ENCODE results near the gene PDK4. TPM values are rescaled to one million over a fixed set of nuclear protein-coding genes. Genes with fewer than 3 reads are reported as not detected.

Gene PDK4
- total and polyA plus RNA-seq, 9 of the 15 experiments (the other 6 are each of a cell fraction or from before 2014, with no cell fraction given): 0.03 to 0.24 (median 0.08) TPM; not detected in 2

- no peaks in the 10 kb centered on the region for H3K9me1 ChIP-seq (ENCODE audit: control insufficient read depth, insufficient read depth, low read length)
- BruUV-seq (replicated peaks): no TSS peak
- H3K36me3 ChIP-seq (ENCODE audit: control insufficient read depth, insufficient read depth, low read length): no peaks in the 10 kb centered on the region
- no peaks in the 10 kb centered on the region for H3K9me3 ChIP-seq (replicated peaks; ENCODE audit: control insufficient read depth, insufficient read depth, low read depth, low read length)
- no peak overlapping the region for H3K27ac ChIP-seq (ENCODE audit: extremely low read depth, low read depth, low read length)
- POLR2A ChIA-PET: no interaction called here
- in situ Hi-C loops (cut with MboI): no loop called here
- no peak for TF ChIP-seq ZNF655 (CRISPR knock-in tag; IDR thresholded peaks at IDR 0.05)
- TF ChIP-seq GTF2E2 (tag; IDR thresholded peaks at IDR 0.05): no peak
- no peak for TF ChIP-seq NFIX (CRISPR knock-in tag; IDR thresholded peaks at IDR 0.05; ENCODE audit: low read depth)
- TF ChIP-seq ZNF140 (CRISPR knock-in tag; IDR thresholded peaks at IDR 0.05): no peak
- TF ChIP-seq PTTG1 (tag; IDR thresholded peaks at IDR 0.05; ENCODE audit: low read depth): no peak
- TF ChIP-seq, protein P1, sequence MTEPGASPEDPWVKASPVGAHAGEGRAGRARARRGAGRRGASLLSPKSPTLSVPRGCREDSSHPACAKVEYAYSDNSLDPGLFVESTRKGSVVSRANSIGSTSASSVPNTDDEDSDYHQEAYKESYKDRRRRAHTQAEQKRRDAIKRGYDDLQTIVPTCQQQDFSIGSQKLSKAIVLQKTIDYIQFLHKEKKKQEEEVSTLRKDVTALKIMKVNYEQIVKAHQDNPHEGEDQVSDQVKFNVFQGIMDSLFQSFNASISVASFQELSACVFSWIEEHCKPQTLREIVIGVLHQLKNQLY (CRISPR knock-in tag; conservative IDR thresholded peaks at IDR 0.05): no peak
- TF ChIP-seq SMARCE1 (IDR thresholded peaks at IDR 0.05): no peak
- TF ChIP-seq, protein P2, sequence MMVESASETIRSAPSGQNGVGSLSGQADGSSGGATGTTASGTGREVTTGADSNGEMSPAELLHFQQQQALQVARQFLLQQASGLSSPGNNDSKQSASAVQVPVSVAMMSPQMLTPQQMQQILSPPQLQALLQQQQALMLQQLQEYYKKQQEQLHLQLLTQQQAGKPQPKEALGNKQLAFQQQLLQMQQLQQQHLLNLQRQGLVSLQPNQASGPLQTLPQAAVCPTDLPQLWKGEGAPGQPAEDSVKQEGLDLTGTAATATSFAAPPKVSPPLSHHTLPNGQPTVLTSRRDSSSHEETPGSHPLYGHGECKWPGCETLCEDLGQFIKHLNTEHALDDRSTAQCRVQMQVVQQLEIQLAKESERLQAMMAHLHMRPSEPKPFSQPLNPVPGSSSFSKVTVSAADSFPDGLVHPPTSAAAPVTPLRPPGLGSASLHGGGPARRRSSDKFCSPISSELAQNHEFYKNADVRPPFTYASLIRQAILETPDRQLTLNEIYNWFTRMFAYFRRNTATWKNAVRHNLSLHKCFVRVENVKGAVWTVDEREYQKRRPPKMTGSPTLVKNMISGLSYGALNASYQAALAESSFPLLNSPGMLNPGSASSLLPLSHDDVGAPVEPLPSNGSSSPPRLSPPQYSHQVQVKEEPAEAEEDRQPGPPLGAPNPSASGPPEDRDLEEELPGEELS (CRISPR knock-in tag; IDR thresholded peaks at IDR 0.05; ENCODE audit: borderline replicate concordance): no peak
- TF ChIP-seq, protein P3, sequence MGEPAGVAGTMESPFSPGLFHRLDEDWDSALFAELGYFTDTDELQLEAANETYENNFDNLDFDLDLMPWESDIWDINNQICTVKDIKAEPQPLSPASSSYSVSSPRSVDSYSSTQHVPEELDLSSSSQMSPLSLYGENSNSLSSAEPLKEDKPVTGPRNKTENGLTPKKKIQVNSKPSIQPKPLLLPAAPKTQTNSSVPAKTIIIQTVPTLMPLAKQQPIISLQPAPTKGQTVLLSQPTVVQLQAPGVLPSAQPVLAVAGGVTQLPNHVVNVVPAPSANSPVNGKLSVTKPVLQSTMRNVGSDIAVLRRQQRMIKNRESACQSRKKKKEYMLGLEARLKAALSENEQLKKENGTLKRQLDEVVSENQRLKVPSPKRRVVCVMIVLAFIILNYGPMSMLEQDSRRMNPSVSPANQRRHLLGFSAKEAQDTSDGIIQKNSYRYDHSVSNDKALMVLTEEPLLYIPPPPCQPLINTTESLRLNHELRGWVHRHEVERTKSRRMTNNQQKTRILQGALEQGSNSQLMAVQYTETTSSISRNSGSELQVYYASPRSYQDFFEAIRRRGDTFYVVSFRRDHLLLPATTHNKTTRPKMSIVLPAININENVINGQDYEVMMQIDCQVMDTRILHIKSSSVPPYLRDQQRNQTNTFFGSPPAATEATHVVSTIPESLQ (CRISPR knock-in tag; IDR thresholded peaks at IDR 0.05): no peak
- H3K27me3 ChIP-seq (ENCODE audit: control insufficient read depth in 2 of 2, insufficient read depth in 2 of 2, low read length in 2 of 2): no peaks in the 10 kb centered on the region
- ATAC-seq (no peak), FAIRE-seq (no peak), DNase-seq (ENCODE audit: extremely low read depth in 1 of 4, low spot score in 3 of 4) (no peak)
- no peaks in the 10 kb centered on the region for H4K20me1 ChIP-seq (replicated peaks; ENCODE audit: control insufficient read depth, insufficient read depth, low read length)
- no peak overlapping the region for H3K4me3 ChIP-seq
- H3K79me2 ChIP-seq (ENCODE audit: control insufficient read depth, insufficient read depth, low read length): no peaks in the 10 kb centered on the region
- intact Hi-C loops (cut with micrococcal nuclease): no loop called here
- no peaks in the 10 kb centered on the region for H3K4me1 ChIP-seq (replicated peaks in 1 of 2; ENCODE audit: control insufficient read depth in 2 of 2, insufficient read depth in 2 of 2, low read length in 2 of 2)
- H2AFZ ChIP-seq (ENCODE audit: low read depth, low read length): no peak overlapping the region
- H3K9ac ChIP-seq (ENCODE audit: insufficient read depth in 1 of 2, low read depth in 2 of 2, low read length in 2 of 2): no peak overlapping the region
- WGBS (ENCODE audit: insufficient coverage, low coverage, missing lambda C conversion rate): 0% methylated on average over 5 of the region's 5 CpGs
- H3K4me2 ChIP-seq (ENCODE audit: insufficient read depth, low read length): no peak overlapping the region
- CTCF ChIA-PET (ENCODE audit: low intra/inter-chr PET ratio): no interaction called here
These were observed 45.9 kb upstream of the PDK4 start for GRCh38 chr7:95642173-95642572.

All from K562 (cell line).